ENCODE measurements around the gene DAPK2.

DAPK2 gene

DNA sequence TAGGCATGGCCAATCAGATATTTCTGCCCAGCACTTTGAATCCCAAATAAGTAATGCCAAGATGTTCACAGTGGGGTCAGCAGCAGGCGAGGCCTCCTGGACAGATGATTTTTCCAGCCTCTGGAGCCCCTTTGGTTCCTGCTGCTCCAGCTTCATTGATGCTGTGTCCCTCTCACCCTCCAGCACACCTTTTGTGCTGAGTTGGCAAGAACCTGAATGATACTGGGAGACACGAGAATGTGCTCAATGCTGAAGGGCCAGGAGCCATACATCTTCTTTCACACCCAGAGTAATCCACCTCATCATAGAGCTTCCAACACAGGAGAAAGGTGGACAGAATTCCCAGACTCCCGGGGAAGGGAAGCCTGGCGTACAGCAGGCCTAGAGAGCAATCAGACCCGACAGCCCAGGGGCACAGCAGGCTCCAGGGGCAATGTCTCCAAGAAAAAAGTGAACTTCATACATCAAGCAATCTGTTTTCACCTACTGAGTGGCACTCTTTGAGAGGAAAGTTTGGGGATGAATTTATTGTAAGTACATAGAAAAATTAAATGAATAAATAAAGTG is 6.7 kb upstream of the DAPK2 start:
- no peak for DNase-seq

DNA sequence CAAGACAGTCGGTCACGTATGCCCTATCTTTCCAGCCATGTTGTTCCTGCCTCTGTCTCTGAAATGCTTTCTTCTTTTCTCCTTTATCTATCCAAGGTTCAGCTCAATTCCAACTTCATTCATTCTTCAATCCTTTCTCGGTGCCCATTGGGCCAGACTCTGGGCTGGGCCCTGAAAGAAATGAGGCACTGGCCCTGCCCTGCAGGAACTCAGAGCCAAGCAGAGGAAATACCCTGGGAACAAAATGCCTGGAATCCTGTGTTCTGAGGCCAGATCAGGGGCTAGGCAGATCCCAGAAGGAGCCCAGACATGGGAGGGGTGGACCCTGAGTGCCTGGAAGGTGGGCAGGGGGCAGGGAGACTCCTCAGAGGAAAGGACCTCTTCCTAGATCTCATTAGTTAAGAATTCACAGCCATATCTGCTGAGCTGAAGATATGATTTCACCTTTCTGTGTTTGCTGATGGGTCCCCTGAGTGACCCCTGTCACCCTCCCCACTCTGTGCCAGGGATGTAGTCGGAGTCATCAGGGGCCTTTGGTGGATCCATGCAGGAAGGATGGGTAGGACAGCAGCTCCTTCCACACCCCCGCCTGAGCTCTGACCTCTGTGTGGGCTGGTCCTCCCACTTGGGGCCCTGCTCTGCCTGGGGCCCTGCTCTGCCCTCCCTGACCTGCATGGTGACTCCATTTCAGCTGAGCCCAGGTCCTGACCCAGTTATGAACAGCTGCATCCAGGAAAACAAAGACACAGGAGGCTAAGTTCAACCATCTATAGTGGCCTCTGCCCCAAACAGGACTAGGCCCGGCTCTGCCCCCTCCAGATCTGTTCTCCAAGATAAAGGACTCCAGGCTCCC is 5.3 kb upstream of the DAPK2 start:
- no peak for DNase-seq

DNA sequence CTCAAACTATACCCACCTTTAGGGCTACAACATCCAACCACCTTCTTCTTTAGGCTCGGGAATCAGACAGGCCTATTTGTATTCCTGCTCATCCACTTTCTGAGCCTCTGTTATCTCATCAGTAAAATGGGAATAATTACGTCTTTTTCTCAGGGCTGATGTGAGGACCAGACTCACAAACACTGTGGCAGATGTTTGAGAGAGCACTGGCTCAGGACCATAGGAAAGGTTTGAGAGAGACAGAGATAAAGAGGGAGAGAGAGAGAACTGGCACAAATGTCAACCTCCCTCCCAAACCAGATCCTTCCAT is 4.8 kb upstream of the DAPK2 start:
- no peak for DNase-seq

DNA sequence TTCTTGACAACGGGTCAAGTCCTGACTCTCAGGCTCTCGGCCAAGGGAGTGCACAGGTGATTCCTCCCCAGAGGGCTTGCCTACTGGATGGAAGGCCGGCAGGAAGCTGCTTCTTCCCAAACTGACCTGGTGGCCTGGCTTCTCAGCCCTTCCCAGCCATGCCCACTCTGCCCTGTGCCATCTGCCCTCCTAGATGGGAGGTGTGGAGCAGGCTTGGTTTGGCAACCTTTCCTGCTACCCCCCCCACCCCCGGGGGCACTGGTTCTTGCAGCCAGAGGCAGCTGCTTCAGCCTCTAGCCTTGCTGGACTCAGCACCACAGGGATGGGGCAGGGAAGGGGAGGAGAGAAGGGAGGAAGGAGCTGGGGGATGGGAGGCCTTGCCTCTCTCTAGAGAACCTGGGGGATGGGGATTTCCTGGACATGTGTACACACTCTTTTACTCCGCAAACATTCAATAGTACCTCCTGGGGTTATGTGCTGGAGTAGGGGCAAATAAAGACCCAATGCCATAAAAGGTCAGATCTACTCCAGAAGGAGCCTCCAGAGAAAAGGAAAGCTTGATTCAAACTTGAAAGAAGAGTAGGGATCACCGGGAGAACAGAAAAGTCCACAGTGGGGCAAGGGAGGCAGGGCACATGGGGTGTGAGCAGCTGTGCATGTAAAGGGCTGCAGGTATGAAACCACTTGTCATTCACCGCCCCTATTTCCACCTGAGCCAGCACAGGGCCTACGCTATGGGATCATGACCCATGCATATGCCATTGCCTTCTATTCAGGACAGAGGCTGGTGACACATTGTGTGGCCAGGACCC is 4.2 kb upstream of the DAPK2 start:
- peak; percentile 33 for DNase-seq

DNA sequence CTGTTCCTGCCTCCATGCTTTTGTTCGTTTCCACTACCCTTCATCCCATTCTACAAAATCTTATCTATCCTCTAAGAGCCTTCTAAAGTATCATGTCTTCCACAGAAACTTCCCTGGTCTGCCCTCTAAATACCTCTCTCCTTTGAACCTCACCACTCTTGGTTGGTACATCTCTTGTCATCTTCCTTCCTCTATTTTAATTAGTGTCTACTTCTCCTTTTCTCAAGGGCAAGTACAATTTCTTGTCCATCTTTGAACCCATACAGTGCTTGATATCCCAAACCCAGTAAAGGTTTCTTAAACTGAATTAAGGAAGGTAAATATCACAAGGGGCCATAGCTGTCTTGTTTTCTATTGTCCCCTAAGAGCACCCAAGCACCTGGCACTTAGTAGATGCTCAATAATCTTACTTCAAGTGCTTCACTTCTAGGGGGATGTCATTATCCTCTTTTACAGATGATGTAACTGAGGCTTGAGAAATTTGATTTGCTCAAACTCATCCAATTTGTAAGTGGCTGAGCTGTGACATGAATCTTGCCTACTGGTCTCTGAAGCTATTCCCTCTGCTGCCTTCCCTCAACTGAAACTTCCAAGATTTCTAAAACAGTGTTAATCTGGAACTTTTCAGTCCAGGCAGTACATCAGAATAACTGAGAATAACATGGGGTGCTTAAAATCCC is 2.6 kb upstream of the DAPK2 start:
- DNase-seq, result no peak

DNA sequence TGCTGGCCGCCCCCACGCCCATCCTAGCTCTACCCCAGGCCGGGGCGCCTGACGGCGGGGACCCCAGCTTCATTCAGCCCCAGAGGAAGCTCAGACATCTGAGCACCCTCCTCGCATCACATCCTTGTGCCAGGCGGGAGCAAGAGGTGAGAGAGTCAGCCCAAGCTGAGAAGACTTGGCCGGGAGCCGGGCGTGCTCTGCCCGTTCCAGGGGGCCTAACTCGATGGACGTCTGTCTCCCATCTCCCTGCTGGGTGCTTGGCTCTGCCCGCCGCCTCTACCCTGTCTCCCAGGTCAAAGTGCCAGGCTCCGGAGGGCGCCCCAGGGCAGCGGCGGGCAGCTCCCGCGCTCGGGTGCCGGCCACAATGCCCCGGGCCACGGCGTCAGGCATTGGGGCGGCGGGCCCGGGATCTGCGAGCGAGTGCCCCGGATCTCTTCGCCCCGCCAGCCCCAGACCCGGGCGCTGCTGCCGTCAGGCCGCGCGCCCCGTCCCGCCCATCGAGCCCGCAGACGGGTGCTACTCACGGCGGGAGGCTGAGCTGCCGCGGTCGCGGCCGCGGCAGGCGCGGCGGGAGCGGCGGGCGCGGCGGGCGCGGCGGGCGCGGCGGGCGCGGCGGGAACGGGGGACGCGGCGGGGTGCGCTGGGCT is 388 bp downstream of the DAPK2 start:
- DNase-seq, result no peak

DNA sequence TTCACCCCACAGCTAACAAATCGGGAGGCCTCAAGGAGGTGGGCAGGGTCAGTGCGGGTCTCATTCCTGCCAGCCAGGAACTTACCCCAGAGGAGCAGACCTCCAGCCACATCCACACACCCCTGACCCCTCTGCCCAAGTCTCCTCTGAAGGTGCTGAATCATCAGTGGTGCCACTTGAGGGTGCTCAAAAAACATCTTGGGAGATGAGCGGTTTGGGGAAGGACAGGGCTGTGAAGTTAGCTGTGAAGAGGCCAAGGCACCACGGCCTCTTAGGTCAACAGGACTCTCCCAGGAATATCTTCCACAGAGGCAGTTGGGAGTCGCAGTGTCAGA is 1.2 kb downstream of the DAPK2 start:
- no peak for DNase-seq

DNA sequence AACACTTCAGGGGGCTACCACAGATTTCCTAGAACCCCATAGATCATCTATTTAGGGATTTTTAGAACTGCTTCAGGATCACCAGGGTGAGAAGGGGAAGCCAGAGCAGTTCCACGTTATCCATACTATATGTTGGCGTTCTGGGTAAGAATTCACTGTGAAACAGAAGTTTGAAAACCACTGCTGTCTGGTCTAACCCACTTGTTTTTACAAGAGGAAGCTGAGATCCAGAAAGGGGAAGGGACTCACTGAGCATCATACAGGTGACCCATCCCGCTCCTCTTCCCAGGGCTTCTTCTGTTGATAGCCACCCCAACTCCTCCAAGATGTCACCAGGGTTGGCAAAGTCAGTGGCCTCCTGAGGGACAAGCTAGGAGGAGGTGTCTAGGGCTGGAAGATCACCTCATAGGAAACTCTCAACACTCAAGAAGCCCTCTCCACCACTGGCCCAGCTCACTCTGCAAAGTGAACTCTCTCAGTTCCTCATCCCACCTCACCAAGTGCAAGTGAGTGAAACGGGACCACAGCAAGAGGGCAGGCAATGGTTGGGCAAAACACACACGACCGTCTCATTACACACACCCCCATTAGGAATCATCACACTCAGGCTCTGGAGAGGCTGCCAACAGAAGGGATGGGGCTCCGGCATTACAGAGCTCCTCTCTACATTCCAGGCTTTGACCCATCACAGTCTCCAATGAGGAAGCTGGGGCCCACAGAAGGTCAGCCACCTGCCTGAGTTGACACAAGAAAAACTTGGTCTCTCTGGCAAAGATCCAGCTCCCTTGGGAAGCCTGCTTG is 1.8 kb downstream of the DAPK2 start:
- no peak for DNase-seq

DNA sequence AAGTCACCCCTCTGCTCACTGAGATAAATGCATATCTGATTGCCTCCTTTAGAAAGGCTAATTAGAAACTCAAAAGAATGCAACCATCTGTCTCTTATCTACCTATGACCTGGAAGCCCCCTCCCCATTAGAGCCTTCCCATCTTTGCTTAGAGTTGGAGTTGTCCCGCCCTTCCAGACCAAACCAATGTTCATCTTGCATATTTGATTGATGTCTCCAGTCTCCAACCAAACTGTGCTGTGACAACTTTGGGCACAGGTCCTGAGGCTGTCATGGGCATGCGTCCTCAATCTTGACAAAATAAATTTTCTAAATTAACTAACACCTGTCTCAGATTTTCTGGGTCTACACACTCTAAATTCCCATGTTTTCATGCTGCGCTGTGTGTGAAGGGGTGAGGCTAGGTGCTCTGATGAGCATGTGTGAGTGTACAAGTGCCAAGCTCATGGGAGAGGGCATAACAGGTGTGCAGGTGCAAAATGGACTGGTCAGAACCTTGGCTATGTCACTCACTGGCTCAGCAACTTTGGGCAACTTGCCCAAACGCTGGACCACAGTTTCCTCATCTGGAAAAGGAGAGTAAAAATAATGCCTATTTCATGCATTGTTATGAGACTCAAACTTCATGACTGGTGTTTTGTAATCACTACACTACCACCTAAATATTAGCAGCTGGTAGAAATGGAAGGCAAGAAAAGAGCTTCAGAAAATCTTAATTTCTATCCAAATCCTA is 7.2 kb downstream of the DAPK2 start:
- DNase-seq, result no peak

DNA sequence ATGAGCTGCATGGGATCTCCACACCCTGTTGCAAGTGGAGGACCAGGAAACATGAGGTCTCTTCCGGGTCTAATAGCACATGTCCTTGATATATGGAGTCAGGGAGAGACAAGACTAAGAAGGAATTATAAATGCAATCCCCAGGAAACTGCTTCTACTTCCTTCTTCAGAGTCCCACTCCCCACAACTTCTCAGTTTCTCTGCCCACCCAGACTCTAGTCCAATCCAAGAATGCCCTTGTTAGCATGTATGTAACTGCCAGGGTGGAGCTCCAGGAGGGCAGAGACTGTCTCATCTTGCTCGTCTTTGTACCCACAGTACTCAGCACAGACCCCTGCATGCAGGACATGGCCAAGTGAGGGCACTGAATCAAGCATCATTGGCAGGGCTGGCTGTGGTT is 8.3 kb downstream of the DAPK2 start:
- no peak for DNase-seq

DNA sequence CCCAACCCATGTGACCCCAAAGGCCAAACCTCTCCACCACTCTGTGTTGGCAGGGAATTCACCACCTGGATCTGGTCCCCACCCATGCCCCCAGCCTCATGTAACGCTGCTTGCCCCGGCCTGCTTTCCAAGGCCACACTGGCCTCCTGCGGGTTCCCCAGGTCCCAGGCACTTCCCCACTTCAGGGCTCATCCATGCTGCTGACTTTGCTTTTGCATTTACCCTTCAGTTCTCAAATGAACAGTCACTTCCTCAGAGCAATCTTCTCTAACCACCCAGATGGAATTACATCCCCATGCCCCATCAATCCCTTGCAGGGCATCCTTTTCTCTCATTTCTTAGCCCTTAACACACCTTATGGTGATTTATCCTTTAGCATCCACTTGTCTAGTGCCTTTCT is 9.2 kb downstream of the DAPK2 start:
- no peak for DNase-seq

DNA sequence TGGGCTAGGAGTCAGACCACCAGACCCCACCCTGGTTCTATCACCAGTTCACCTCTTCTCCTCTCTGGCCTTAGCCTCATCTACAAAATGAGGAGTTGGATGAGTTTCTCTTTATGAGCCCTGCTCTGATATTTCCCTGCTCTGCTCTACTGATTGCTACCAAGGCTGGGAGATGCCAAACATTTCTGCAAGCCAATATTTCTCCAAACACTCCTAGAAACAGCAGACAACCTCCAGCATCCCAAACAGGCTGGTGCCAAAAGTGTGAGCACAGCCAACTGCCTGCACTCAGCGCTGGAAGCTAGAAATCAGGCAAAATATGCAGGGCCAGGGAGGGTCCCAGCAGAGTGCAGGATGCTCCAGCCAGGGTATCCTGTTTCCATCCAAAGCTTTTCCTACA is 10.8 kb downstream of the DAPK2 start:
- no peak for DNase-seq

DNA sequence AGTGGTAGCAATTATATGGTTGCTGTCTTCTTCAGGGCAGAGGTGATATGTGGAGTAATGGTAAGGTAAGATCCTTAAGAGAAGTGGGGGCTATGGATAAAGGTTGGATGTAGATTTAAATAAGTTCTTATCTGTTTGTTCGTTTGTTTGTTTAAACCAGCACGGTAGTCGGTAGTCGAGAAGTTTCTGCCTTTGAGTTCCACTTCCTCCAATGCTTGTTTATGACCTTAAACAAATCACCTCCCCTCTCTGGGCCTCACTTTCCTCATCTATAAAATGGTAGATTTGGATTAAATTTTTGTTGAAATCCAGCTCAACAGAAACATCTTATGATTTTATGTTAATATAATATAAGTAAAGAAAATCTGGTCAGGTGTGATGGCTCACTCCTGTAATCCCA is 11.8 kb downstream of the DAPK2 start:
- no peak for DNase-seq

DNA sequence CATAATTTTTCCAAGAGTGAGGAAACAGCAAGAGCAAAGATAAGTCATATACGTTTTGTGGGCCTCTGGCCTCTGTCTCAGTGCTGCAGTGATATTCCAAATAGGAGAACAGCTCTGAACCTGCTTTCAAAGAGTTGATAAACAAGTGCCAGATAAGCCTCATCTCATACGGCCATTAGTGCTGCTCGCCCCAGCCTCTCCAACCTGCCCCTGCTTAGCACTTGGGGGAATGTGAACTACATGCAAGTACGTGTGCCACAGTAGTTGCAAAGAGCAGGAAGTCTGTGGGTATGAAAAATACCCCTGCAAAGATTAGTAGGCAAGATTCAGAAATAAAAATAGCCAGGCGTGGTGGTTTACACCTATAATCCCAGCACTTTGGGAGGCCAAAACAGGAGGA is 14.0 kb downstream of the DAPK2 start:
- no peak for DNase-seq

DNA sequence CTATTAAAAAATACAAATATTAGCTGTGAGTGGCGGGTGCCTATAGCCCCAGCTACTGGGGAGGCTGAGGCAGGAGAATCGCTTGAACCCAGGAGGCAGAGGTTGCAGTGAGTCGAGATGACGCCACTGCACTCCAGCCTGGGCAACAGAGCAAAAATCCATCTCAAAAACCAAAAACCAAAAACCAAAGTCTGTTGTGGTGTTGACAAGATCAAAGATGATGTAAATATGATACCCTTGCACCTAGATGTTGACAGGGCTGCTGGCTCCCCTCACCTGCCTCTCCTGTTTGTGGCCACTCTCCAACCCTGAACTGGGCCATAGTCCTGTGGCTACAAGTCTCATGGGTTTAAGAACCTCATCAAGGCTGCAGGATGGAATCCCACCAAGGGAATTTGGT is 16.2 kb downstream of the DAPK2 start:
- DNase-seq, result no peak

DNA sequence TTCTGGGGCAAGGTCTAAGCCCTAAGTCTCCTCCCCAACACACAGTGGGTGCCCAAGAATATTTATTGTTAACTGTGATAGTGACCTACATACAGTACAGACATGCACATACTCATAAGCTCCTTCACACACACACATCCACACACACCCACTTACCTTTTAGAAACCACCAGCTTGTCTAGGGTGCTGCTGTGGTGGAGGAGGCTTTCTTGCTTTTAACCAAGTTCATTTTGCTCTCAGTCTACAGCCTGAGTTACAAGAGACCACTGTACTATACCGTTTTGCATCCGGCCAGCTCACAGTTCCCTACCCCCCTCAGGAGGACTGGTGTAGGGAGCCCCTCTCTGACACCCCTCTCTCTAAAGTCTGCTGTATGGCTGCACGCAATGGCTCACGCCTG is 16.7 kb downstream of the DAPK2 start:
- no peak for DNase-seq

DNA sequence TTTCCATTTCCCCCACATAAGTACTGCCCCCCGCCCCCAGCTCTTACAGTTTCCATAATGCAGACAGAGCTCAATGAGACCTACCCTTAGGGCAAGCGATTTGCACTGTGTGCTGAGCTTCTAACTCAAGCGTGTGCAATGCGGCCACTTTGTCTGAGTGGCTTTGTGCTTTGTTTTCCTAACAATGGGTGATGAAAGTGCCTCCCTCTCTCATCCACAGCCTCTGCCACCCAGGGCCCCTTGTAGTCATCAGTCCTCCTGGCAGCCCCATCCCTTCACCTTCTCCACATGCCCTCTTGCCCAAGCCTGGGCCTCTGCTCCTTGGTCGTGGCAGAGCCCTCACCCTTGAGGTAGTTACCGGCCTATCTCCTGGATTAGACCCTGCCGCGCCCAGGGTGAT is 17.2 kb downstream of the DAPK2 start:
- no peak for DNase-seq

DNA sequence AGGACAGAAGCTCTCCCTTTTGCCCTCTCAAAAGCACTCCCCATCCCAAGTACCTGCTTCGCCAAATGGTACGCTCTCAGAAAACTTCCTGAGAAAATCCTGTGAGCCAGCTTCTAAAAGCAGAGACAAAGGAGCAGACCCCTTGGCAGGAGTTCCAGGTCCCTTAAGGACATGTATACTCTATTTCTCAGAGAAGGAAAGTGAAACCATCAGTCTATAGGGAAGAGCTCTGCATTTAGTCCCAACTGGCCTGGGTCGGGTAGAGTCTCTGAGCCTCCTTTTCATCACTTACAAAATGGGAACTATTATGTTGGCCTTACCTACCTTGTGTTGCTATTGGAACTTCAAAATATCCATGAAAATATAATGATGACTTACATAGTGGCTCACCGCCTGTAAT is 19.7 kb downstream of the DAPK2 start:
- no peak for DNase-seq

DNA sequence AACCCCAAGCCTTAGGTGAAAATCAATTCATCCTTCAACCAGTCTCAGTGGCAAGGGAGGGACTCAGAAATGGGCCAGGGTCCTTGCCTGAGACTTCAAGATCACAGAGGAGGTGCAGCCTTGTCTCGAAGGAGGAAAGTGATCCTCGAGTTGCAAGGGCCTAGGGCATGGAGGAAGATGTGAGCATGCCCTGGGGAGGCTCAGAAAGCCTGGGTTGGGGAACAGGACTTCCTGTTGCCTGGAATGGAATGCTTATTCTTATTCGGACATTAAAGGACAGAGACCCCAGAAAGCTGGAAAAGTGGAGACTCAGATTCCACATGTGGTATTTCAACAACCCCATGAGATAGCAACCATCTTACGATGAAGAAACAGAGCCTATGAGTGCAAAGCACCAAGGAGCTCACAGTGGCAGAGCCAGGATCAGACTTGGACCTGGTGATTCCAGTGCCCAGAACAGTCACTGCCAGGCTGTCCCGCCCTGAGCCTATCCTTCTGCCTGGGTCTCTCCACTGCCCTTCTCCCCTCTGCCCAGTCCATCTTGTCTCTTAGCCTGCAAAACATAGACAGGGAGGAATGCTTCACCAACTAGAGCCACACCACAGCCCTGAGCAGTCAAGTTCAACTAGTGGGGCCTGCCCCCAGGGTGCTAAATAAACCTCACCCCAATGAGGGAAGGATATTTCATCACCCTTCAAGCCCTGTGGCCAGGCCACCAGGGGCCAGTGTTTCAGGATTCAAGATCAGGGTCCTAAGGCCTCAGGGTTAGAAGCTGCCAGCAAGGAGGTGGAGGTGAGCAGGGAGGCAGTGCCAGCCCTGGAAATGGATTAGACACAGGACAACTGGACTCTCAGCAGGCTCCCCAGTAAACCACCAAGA is 21.9 kb downstream of the DAPK2 start:
- no peak for DNase-seq

DNA sequence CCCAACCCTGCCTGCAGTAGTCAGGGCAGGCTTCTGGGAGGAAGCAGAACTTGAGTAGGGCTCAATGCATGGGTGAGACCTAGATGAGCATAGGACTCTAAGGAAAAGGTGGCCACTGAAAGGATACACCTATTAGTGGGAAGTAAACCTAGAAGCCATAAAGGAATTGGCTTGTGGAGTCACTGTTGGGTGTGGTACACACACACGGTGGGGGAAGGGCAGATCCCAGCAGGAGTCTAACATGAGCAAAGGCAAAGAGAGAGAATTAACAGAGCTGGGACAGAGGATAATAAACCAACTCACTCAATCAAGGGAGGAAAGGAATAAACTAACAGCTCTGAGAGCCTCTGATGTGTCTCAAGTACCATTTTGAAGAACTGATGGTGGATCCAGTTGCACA is 23.1 kb downstream of the DAPK2 start:
- DNase-seq, result no peak

DNA sequence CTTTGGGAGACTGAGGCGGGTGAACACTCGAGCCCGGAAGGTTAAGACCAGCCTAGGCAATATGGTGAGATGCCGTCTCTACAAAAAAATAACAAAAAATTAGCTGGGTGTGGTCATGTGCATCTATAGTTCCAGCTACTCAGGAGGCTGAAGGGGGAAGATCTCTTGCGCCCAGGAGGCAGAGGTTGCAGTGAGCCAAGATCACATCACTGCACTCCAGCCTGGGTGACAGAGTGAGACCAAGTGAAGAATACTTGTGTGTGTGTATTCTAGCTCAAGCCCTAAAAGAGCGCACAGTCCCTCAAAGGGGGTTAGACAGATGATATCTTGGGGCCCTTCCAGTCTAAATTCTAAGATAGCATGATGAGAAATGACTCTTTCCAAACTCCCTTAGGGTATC is 23.7 kb downstream of the DAPK2 start:
- DNase-seq, result no peak
